ENCODE data around the gene INPP5A.

Gene INPP5A

GRCh38 chr10:132616170-132616995 is 78.8 kb downstream of the INPP5A start:
- DNase-seq: no peak

- no peak for DNase-seq
Observed at GRCh38 chr10:132616996-132617736, 79.6 kb downstream of the INPP5A start.

GRCh38 chr10:132617737-132618052 is 80.1 kb downstream of the INPP5A start:
- DNase-seq: no peak

GRCh38 chr10:132618158-132618919 is 80.8 kb downstream of the INPP5A start:
- DNase-seq: no peak

- no peak for DNase-seq
Observed at GRCh38 chr10:132619927-132620326, 82.3 kb downstream of the INPP5A start.

GRCh38 chr10:132624061-132624846 is 86.7 kb downstream of the INPP5A start:
- no peak for DNase-seq

- no peak for DNase-seq
Observed at GRCh38 chr10:132624847-132625471, 87.4 kb downstream of the INPP5A start.

- no peak for DNase-seq
Observed at GRCh38 chr10:132626019-132626760, 88.6 kb downstream of the INPP5A start.

GRCh38 chr10:132626761-132627665 is 89.4 kb downstream of the INPP5A start:
- no peak for DNase-seq

GRCh38 chr10:132627666-132628531 is 90.3 kb downstream of the INPP5A start:
- DNase-seq: no peak

GRCh38 chr10:132628966-132629900 is 91.6 kb downstream of the INPP5A start:
- DNase-seq: no peak

- no peak for DNase-seq
Observed at GRCh38 chr10:132630156-132630555, 92.6 kb downstream of the INPP5A start.

GRCh38 chr10:132630666-132631337 is 93.2 kb downstream of the INPP5A start:
- DNase-seq: no peak

GRCh38 chr10:132631338-132631735 is 93.8 kb downstream of the INPP5A start:
- DNase-seq: no peak

- no peak for DNase-seq
Observed at GRCh38 chr10:132632091-132632561, 94.5 kb downstream of the INPP5A start.

GRCh38 chr10:132632851-132633684 is 95.5 kb downstream of the INPP5A start:
- DNase-seq: no peak
